Trophoblast cell (in vitro differentiated cells and primary cell): ENCODE results near the gene NPLOC4.

ENCODE experiments used
- DNase-seq, 2 donors: peaks; one replicate each; pipeline ENCODE4 v3.0.0-alpha.2; 2016
- H2AFZ ChIP-seq: 2 replicates; pipeline ENCODE4 v1.6.1; 2013; ENCODE audit warnings: low read length, moderate library complexity, mild to moderate bottlenecking; ENCODE audit not compliant: insufficient read depth, poor library complexity
- H2AK5ac ChIP-seq: 2 replicates; pipeline ENCODE4 v1.6.1; 2013; ENCODE audit warnings: mild to moderate bottlenecking, low read length
- H2BK120ac ChIP-seq: 2 replicates; pipeline ENCODE4 v1.6.1; 2013; ENCODE audit warnings: low read length, mild to moderate bottlenecking, moderate library complexity; ENCODE audit not compliant: insufficient read depth, poor library complexity
- H2BK12ac ChIP-seq: 2 replicates; pipeline ENCODE4 v1.6.1; 2013; ENCODE audit warnings: mild to moderate bottlenecking, low read length, moderate library complexity
- H2BK5ac ChIP-seq: 2 replicates; pipeline ENCODE4 v1.6.1; 2013; ENCODE audit warnings: low read length, low read depth, moderate library complexity, mild to moderate bottlenecking; ENCODE audit not compliant: poor library complexity
- H3K14ac ChIP-seq: 2 replicates; pipeline ENCODE4 v1.6.1; 2013; ENCODE audit warnings: mild to moderate bottlenecking, low read length
- H3K18ac ChIP-seq: 2 replicates; pipeline ENCODE4 v1.6.1; 2013; ENCODE audit warnings: mild to moderate bottlenecking, low read length
- H3K23ac ChIP-seq: 2 replicates; pipeline ENCODE4 v1.6.1; 2013; ENCODE audit warnings: low read length
- H3K27ac ChIP-seq: 2 replicates; pipeline ENCODE4 v1.5.1; 2013; ENCODE audit warnings: low read depth, mild to moderate bottlenecking, inconsistent platforms, low read length, moderate library complexity
- H3K27me3 ChIP-seq: 2 replicates; pipeline ENCODE4 v1.6.1; 2013; ENCODE audit warnings: inconsistent platforms, mild to moderate bottlenecking, low read length, moderate library complexity; ENCODE audit not compliant: insufficient read depth
- H3K36me3 ChIP-seq, 2 experiments: 1 replicate in 1 of 2; 2 replicates in 1 of 2; pipeline ENCODE4 v1.6.1; 2013; ENCODE audit warnings: low read length in 2 of 2, mild to moderate bottlenecking in 2 of 2, moderate library complexity in 1 of 2; ENCODE audit not compliant: insufficient read depth in 2 of 2, control insufficient read depth in 1 of 2
- H3K4ac ChIP-seq: 2 replicates; pipeline ENCODE4 v1.6.1; 2013; ENCODE audit warnings: low read depth, mild to moderate bottlenecking, low read length, moderate library complexity
- H3K4me1 ChIP-seq, 2 experiments: 1 replicate in 1 of 2; 2 replicates in 1 of 2; pipeline ENCODE4 v1.6.1; 2013; ENCODE audit warnings: low read length in 2 of 2, mild to moderate bottlenecking in 2 of 2, moderate library complexity in 1 of 2; ENCODE audit not compliant: insufficient read depth in 2 of 2, control insufficient read depth in 1 of 2
- H3K4me2 ChIP-seq: 2 replicates; pipeline ENCODE4 v1.6.1; 2013; ENCODE audit warnings: inconsistent platforms, mild to moderate bottlenecking, low read length, moderate library complexity
- H3K4me3 ChIP-seq: 2 replicates; pipeline ENCODE4 v1.5.1; 2013; ENCODE audit warnings: mild to moderate bottlenecking, low read depth, low read length, inconsistent platforms
- H3K79me1 ChIP-seq: one replicate; pipeline ENCODE4 v1.6.1; 2013; ENCODE audit warnings: low read length
- H3K79me2 ChIP-seq: 2 replicates; pipeline ENCODE4 v1.6.1; 2013; ENCODE audit warnings: low read length, mild to moderate bottlenecking; ENCODE audit not compliant: control insufficient read depth, insufficient read depth, poor library complexity
- H3K9ac ChIP-seq: 2 replicates; pipeline ENCODE4 v1.6.1; 2013; ENCODE audit warnings: mild to moderate bottlenecking, low read length
- H3K9me3 ChIP-seq: 2 replicates; pipeline ENCODE4 v1.6.1; 2013; ENCODE audit warnings: low read depth, mild to moderate bottlenecking, control low read depth, inconsistent platforms, low read length; ENCODE audit not compliant: insufficient read depth
- H4K12ac ChIP-seq: 2 replicates; pipeline ENCODE4 v1.6.1; 2013; ENCODE audit warnings: low read depth, mild to moderate bottlenecking, low read length, moderate library complexity
- H4K8ac ChIP-seq: 2 replicates; pipeline ENCODE4 v1.6.1; 2013; ENCODE audit warnings: low read depth, mild to moderate bottlenecking, low read length, moderate library complexity
- H4K91ac ChIP-seq: one replicate; pipeline ENCODE4 v1.6.1; 2013; ENCODE audit warnings: low read depth, mild to moderate bottlenecking, low read length, moderate library complexity
- WGBS: extraction: QIAGEN DNeasy Blood & Tissue Kit; methylation state at CpG from one replicate; pipeline ENCODE4 v1.1.7; 2013; ENCODE audit warnings: missing lambda C conversion rate; ENCODE audit not compliant: insufficient read length, insufficient coverage; ENCODE audit errors: extremely low coverage; 5-methylcytosine and 5-hydroxymethylcytosine counted together

Gene NPLOC4

GRCh38 chr17:81644976-81645952, 8.4 kb upstream of the NPLOC4 start:
- Histone ChIP-seq H3K27ac (no peak overlapping the region), H3K18ac (no peak overlapping the region), H2AK5ac (no peak overlapping the region), H3K4me3 (no peak overlapping the region), H3K79me1 (no peaks in the 10 kb centered on the region), H4K12ac (no peak overlapping the region), H3K36me3 (no peaks in the 10 kb centered on the region), H2AFZ (no peak overlapping the region), H3K27me3 (peaks cover 15% of the 10 kb centered on the region), H3K9me3 (peaks cover 12% of the 10 kb centered on the region), H2BK120ac (no peak overlapping the region), H4K8ac (no peak overlapping the region), H3K23ac (peak overlapping the region; percentile 35), H3K79me2 (no peaks in the 10 kb centered on the region), H3K14ac (no peak overlapping the region), H2BK5ac (no peak overlapping the region), H3K4me1 (peaks cover 3 to 11% of the 10 kb centered on the region in 2 experiments), H4K91ac (no peak overlapping the region), H3K4me2 (no peak overlapping the region), H3K4ac (no peak overlapping the region), H2BK12ac (no peak overlapping the region), H3K9ac (no peak overlapping the region)
- WGBS = no CpG with 5 or more reads among the region's 29 CpGs
- no peak for DNase-seq

GRCh38 chr17:81644496-81644895, 7.6 kb upstream of the NPLOC4 start:
- Histone ChIP-seq H3K79me1 (no peaks in the 10 kb centered on the region), H3K18ac (no peak overlapping the region), H3K9me3 (peaks cover 9% of the 10 kb centered on the region), H4K8ac (no peak overlapping the region), H3K36me3 (no peaks in the 10 kb centered on the region), H3K14ac (no peak overlapping the region), H3K79me2 (no peaks in the 10 kb centered on the region), H2BK5ac (no peak overlapping the region), H3K4me3 (no peak overlapping the region), H4K12ac (no peak overlapping the region), H2BK120ac (no peak overlapping the region), H3K23ac (no peak overlapping the region), H2AK5ac (no peak overlapping the region), H2BK12ac (no peak overlapping the region), H3K4me2 (no peak overlapping the region), H2AFZ (no peak overlapping the region), H3K4ac (no peak overlapping the region), H3K9ac (no peak overlapping the region), H3K27ac (no peak overlapping the region), H4K91ac (no peak overlapping the region), H3K27me3 (peaks cover 15% of the 10 kb centered on the region), H3K4me1 (peaks cover 3 to 11% of the 10 kb centered on the region in 2 experiments)
- WGBS = no CpG with 5 or more reads among the region's 15 CpGs
- DNase-seq = no peak

- H3K9ac ChIP-seq = no peak overlapping the region
- no peak overlapping the region for H4K8ac ChIP-seq
- H3K4ac ChIP-seq = no peak overlapping the region
- no peak overlapping the region for H3K14ac ChIP-seq
- no peak overlapping the region for H2BK120ac ChIP-seq
- no peaks in the 10 kb centered on the region for H3K9me3 ChIP-seq
- H3K79me1 ChIP-seq = no peaks in the 10 kb centered on the region
- H3K36me3 ChIP-seq = no peaks in the 10 kb centered on the region
- DNase-seq = peak; percentile 64 to 72
- H2BK5ac ChIP-seq = no peak overlapping the region
- no peaks in the 10 kb centered on the region for H3K27me3 ChIP-seq
- H2AK5ac ChIP-seq = no peak overlapping the region
- no peak overlapping the region for H3K23ac ChIP-seq
- H3K4me3 ChIP-seq = no peak overlapping the region
- no peak overlapping the region for H2AFZ ChIP-seq
- no peak overlapping the region for H4K12ac ChIP-seq
- WGBS = no CpG with 5 or more reads among the region's 17 CpGs
- peaks cover 3 to 9% of the 10 kb centered on the region in 2 experiments for H3K4me1 ChIP-seq
- no peak overlapping the region for H2BK12ac ChIP-seq
- H3K27ac ChIP-seq = no peak overlapping the region
- no peak overlapping the region for H4K91ac ChIP-seq
- H3K79me2 ChIP-seq = no peaks in the 10 kb centered on the region
- H3K4me2 ChIP-seq = no peak overlapping the region
- H3K18ac ChIP-seq = no peak overlapping the region
These were observed 5.0 kb upstream of the NPLOC4 start for GRCh38 chr17:81641825-81642489.

DNA sequence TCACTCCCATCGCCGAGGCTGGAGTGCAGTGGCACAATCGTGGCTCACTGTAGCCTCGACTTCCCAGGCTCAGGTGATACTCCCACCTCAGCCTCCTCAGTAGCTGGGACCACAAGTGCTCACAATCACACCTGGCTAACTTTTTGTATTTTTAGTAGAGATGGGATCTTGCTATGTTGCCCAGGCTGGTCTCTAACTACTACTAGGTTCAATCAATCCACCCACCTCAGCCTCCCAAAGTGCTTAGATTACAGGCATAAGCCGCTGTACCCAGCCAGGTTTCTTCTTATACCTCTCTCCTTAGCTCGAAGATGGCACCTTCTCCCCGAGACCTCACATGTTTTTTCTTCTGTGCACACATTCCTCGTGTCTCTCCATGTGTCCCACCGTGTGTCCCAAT, 3.1 kb upstream of the NPLOC4 start:
- Histone ChIP-seq H3K4me2 (no peak overlapping the region), H2AK5ac (no peak overlapping the region), H3K9me3 (no peaks in the 10 kb centered on the region), H3K4ac (no peak overlapping the region), H4K91ac (no peak overlapping the region), H3K4me1 (peaks cover 8 to 16% of the 10 kb centered on the region in 2 experiments), H2AFZ (no peak overlapping the region), H3K36me3 (peaks cover 0 to 3% of the 10 kb centered on the region in 2 experiments), H3K14ac (no peak overlapping the region), H3K79me2 (peaks cover 13% of the 10 kb centered on the region), H4K12ac (no peak overlapping the region), H3K4me3 (no peak overlapping the region), H2BK120ac (no peak overlapping the region), H2BK5ac (no peak overlapping the region), H3K9ac (no peak overlapping the region), H2BK12ac (no peak overlapping the region), H3K27me3 (no peaks in the 10 kb centered on the region), H4K8ac (no peak overlapping the region), H3K18ac (no peak overlapping the region), H3K27ac (no peak overlapping the region), H3K79me1 (peaks cover 8% of the 10 kb centered on the region), H3K23ac (no peak overlapping the region)
- no CpG with 5 or more reads among the region's 9 CpGs for WGBS
- no peak for DNase-seq
